HL-60 (cell line): ENCODE results near the gene CHML.

Experiments
- GABPA ChIP-seq: IDR thresholded peaks from 2 replicates; pipeline ENCODE4 v1.6.1; 2012; ENCODE audit warnings: low read depth
- POLR2AphosphoS5 ChIP-seq: IDR thresholded peaks from 2 replicates; pipeline ENCODE4 v1.6.1; 2012; ENCODE audit warnings: low read depth
- SPI1 ChIP-seq: IDR thresholded peaks from 2 replicates; pipeline ENCODE4 v1.6.1; 2012; ENCODE audit warnings: low read depth, mild to moderate bottlenecking, borderline replicate concordance
- TF ChIP-seq, protein P1 (sequence below): IDR thresholded peaks from one replicate; pipeline ENCODE4 v1.5.1; 2011; ENCODE audit warnings: low read length, control low read depth, inconsistent platforms; ENCODE audit not compliant: insufficient read depth
- TF ChIP-seq, protein P2 (sequence below): IDR thresholded peaks from 2 replicates; pipeline ENCODE4 v1.6.1; 2012; ENCODE audit warnings: low read depth; ENCODE audit not compliant: insufficient replicate concordance

DNA sequence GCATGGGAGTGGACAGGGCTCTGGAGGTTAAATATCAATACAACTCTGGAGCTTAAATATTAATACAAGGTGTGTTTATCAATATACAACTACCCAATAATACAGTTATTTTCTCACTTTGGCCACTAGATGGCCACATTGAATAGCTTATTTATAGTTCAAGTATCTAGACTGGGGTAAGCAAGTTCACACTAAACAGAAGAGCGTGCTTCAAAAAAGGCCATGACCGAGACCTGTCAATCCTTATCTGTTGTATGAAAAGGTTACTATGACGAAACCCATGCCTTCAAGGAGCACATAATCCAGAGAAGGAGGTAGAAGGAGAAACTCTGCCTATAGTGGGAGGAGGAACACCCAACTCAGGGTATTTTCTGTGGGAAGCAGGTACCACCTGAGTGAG is 29.1 kb downstream of the CHML start:
- TF ChIP-seq, protein P1, sequence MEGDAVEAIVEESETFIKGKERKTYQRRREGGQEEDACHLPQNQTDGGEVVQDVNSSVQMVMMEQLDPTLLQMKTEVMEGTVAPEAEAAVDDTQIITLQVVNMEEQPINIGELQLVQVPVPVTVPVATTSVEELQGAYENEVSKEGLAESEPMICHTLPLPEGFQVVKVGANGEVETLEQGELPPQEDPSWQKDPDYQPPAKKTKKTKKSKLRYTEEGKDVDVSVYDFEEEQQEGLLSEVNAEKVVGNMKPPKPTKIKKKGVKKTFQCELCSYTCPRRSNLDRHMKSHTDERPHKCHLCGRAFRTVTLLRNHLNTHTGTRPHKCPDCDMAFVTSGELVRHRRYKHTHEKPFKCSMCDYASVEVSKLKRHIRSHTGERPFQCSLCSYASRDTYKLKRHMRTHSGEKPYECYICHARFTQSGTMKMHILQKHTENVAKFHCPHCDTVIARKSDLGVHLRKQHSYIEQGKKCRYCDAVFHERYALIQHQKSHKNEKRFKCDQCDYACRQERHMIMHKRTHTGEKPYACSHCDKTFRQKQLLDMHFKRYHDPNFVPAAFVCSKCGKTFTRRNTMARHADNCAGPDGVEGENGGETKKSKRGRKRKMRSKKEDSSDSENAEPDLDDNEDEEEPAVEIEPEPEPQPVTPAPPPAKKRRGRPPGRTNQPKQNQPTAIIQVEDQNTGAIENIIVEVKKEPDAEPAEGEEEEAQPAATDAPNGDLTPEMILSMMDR, result peak; percentile 28
- TF ChIP-seq POLR2AphosphoS5 (no peak), GABPA (no peak), SPI1 (no peak)
- TF ChIP-seq, protein P2, sequence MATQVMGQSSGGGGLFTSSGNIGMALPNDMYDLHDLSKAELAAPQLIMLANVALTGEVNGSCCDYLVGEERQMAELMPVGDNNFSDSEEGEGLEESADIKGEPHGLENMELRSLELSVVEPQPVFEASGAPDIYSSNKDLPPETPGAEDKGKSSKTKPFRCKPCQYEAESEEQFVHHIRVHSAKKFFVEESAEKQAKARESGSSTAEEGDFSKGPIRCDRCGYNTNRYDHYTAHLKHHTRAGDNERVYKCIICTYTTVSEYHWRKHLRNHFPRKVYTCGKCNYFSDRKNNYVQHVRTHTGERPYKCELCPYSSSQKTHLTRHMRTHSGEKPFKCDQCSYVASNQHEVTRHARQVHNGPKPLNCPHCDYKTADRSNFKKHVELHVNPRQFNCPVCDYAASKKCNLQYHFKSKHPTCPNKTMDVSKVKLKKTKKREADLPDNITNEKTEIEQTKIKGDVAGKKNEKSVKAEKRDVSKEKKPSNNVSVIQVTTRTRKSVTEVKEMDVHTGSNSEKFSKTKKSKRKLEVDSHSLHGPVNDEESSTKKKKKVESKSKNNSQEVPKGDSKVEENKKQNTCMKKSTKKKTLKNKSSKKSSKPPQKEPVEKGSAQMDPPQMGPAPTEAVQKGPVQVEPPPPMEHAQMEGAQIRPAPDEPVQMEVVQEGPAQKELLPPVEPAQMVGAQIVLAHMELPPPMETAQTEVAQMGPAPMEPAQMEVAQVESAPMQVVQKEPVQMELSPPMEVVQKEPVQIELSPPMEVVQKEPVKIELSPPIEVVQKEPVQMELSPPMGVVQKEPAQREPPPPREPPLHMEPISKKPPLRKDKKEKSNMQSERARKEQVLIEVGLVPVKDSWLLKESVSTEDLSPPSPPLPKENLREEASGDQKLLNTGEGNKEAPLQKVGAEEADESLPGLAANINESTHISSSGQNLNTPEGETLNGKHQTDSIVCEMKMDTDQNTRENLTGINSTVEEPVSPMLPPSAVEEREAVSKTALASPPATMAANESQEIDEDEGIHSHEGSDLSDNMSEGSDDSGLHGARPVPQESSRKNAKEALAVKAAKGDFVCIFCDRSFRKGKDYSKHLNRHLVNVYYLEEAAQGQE, result no peak
